ENCODE measurements around the gene ITGAX. TPM values are rescaled to one million over a fixed set of nuclear protein-coding genes. Genes with fewer than 3 reads are reported as not detected.

ITGAX gene
- total and polyA plus RNA-seq, 10 of the 15 experiments (the other 5 are each of a cell fraction or from before 2014, with no cell fraction given), result 1.6 to 37.9 (median 17.9) TPM

- ChIA-PET POLR2A (no interaction called here), CTCF (no interaction called here), RAD21 (ENCODE audit: unreplicated experiment) (no interaction called here), SMC1A (ENCODE audit: uncharacterized antibody, unreplicated experiment) (no interaction called here)
- Histone ChIP-seq H3K9me3 (replicated peaks; ENCODE audit: control insufficient read depth, insufficient read depth, low read length) (peaks cover 12% of the 10 kb centered on the region; the same call in 2 of the 3 replicates), H3K4me1 (ENCODE audit: control insufficient read depth, insufficient read depth, low read length) (no peaks in the 10 kb centered on the region), H3K4me3 (no peak overlapping the region), H3K9ac (ENCODE audit: control insufficient read depth, insufficient read depth, low read length) (no peak overlapping the region), H3K27ac (ENCODE audit: control insufficient read depth, insufficient read depth) (no peak overlapping the region), H3K36me3 (ENCODE audit: control insufficient read depth in 2 of 2, insufficient read depth in 2 of 2, low read length in 1 of 2) (no peaks in the 10 kb centered on the region; a peak in 1 of 4 replicates), H2AFZ (ENCODE audit: control insufficient read depth, low read depth, low read length) (no peak overlapping the region), H4K20me1 (ENCODE audit: control insufficient read depth, insufficient read depth) (no peaks in the 10 kb centered on the region), H3K27me3 (replicated peaks in 1 of 2; ENCODE audit: control insufficient read depth in 2 of 2, insufficient read depth in 2 of 2, low read length in 1 of 2) (no peaks in the 10 kb centered on the region; a peak in 1 of 4 replicates), H3K4me2 (ENCODE audit: control insufficient read depth, insufficient read depth) (no peak overlapping the region), H3K79me2 (ENCODE audit: control insufficient read depth, insufficient read depth, low read length) (no peaks in the 10 kb centered on the region)
- in situ Hi-C loops (cut with MboI), result no loop called here
- ATAC-seq (no peak), FAIRE-seq (no peak), DNase-seq (ENCODE audit: low read depth, low spot score) (no peak)
- 24% methylated on average over 1 of the region's 1 CpG for WGBS (ENCODE audit: insufficient coverage, insufficient replicate concordance, low lambda C conversion rate, missing lambda C conversion rate)
- intact Hi-C loops (cut with micrococcal nuclease; ENCODE audit: unreplicated experiment), result no loop called here
- BruUV-seq (replicated peaks), result no TSS peak
- TF ChIP-seq MEF2B (IDR thresholded peaks at IDR 0.05; ENCODE audit: partially characterized antibody, poor library complexity, severe bottlenecking) (no peak), USF2 (IDR thresholded peaks at IDR 0.05; ENCODE audit: borderline replicate concordance, low read depth, low read length) (no peak), SIN3A (IDR thresholded peaks at IDR 0.05; ENCODE audit: low read depth, low read length) (no peak), TAF1 (IDR thresholded peaks at IDR 0.05; ENCODE audit: borderline replicate concordance, low read depth, low read length) (no peak), NKRF (conservative IDR thresholded peaks at IDR 0.05) (no peak), MYC (IDR thresholded peaks at IDR 0.05; ENCODE audit: insufficient read depth, insufficient read length, insufficient replicate concordance, low read length, severe bottlenecking) (no peak), EZH2 (IDR thresholded peaks at IDR 0.05; ENCODE audit: borderline replicate concordance, control insufficient read depth, low read depth, low read length) (no peak), ZBTB40 (IDR thresholded peaks at IDR 0.05; ENCODE audit: borderline replicate concordance) (no peak), CEBPB (IDR thresholded peaks at IDR 0.05; ENCODE audit: borderline replicate concordance in 1 of 2, low read depth in 2 of 2, low read length in 2 of 2) (no peak), CHD1 (IDR thresholded peaks at IDR 0.05; ENCODE audit: low read depth, low read length) (no peak), SP1 (IDR thresholded peaks at IDR 0.05; ENCODE audit: low read depth, low read length) (no peak), POU2F2 (IDR thresholded peaks at IDR 0.05; ENCODE audit: borderline replicate concordance, low read depth, low read length) (no peak), IKZF2 (IDR thresholded peaks at IDR 0.05) (no peak), ZNF217 (IDR thresholded peaks at IDR 0.05) (no peak), DPF2 (IDR thresholded peaks at IDR 0.05) (no peak)
Observed at GRCh38 chr16:31322500-31322899, 32.5 kb upstream of the ITGAX start.

Data from GM12878 (cell line).